ENCODE results near the gene ZNF273. TPM values are rescaled to one million over a fixed set of nuclear protein-coding genes. Genes with fewer than 3 reads are reported as not detected.
"Not testable (repeated sequence)": the region's sequence is repeated elsewhere in the genome, so short reads cannot be mapped to it uniquely, and the experiment has no call there.

Gene ZNF273
- total RNA-seq, result 6.0 TPM

DNA sequence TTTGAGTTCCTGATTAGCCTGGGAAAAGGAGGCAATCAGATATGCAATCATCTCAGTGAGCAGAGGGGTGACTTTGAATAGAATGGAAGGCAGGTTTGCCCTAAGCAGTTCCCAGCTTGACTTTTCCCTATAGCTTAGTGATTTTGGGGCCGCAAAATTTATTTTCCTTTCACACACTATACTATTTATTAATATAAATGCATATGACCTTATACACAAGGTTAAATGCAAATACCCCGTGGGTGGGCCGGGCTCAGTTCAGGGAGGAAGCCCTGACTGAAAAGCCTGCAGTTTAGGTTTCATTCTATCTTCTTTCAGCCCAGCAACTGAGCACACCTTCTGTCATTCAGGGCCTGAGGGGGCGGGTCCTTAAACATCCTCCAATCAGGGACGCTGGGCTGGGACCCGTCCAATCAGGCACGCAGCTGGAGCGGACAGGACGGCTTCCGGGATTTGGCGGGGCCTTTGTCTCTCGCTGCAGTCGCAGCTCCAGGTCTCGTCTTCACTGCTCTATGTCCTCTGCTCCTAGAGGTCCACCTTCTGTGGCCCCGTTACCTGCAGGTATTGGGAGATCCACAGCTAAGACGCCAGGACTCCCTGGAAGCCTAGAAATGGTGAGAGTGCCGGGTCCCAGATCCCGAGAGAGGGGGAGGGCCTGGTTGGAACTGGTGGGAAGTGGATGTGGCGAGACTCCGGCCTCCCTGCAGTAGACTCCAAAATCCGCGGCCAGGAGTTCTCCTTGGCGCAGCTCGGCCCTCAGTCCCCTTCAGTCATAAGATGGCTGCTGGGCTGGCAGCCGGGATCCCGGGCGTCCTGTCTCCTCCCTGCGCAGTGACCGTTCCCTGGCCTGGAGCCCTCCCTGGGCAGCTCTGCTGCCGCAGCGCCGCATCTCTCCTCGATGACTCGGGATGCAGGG lies at the start of gene ZNF273:
Gene ZNF273, plus strand, starts transcription at position 468 of the 916 bp plus-strand sequence. Its CDS starts 45 bp downstream, at position 513.
- peak; percentile 99 for ATAC-seq

DNA sequence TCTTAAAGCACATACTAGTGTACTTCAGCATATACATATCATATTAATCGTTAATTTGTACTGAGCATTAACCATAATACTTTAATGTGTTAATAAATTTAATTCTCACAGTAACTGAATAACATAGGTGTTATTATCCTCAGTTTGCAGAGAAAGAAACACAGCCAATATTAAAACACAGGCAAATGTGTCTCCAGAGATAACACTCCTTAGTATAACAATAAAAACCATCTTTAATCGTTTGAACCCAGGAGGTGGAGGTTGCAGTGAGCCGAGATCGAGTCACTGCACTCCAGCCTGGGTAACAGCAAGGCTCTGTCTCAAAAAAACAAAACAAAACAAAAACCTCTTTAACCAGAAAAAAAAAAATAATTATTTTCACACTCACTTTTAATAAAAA lies 49.4 kb upstream of the ZNF273 start:
- no peak for ATAC-seq

DNA sequence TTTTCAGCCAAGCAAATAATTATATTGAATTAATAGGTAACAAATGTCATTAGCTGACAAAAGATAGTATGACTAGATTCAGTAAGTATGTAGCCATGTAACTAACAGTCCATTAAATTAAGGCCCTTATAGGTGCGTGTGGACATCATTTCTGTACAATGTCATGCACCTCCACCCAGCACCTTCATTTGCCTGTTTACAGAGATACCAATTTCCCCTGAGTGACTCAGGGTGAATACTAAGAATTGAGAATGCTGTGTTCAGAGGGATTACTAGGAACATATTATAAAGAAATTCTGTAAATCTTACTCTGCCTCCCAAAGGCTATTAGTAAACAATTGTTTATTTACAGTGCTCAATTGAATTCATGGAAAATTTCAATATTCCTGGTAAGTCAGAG lies 48.1 kb upstream of the ZNF273 start:
- no peak for ATAC-seq

DNA sequence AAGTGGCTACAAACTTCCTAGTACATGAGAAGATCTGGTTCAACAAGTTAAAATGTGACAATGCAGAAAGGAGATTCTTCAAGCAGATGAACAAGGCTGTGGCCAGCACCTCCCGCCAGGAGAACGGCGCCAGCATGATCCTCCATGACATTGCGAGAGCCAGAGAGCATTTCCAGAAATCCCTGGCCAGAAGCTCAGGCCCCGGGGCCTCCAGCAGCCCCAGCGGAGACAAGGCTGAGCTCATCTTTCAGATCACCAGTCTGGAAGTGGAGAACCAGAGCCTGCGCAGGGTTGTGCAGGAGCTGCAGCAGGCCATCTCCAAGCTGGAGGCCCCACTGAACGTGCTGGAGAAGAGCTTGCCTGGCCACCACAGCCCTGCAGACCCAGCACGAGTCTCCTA lies 40.1 kb upstream of the ZNF273 start:
- no peak for ATAC-seq

DNA sequence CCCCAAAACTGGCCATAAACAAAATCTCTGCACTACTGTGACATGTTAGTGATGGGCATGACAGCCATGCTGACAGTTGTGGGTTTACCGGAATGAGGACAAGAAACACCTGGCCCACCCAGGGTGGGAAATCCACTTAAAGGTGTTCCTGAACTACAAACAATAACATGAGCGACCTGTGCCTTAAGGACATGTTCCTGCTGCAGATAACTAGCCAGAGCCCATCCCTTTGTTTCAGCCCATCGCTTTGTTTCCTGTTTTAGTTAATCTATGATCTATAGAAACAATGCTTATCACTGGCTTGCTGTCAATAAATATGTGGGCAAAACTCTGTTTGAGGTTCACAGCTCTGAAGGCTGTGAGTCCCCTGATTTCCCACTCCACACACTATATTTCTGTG lies 39.5 kb upstream of the ZNF273 start:
- ATAC-seq, result not testable (repeated sequence)

DNA sequence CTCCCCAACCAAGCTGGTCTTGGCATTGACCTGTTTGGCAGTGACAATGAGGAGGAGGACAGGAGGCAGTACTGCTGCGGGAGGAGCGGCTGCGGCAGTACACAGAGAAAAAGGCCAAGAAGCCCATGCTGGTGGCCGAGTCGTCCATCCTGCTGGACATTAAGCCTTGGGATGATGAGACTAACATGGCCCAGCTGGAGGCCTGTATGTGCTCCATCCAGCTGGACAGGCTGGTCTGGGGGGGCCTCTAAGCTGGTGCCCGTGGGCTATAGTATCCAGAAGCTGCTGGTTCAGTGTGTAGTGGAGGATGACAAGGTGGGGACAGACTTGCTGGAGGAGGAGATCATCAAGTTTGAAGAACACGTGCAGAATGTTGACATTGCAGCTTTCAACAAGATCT lies 39.1 kb upstream of the ZNF273 start:
- ATAC-seq, result no peak

DNA sequence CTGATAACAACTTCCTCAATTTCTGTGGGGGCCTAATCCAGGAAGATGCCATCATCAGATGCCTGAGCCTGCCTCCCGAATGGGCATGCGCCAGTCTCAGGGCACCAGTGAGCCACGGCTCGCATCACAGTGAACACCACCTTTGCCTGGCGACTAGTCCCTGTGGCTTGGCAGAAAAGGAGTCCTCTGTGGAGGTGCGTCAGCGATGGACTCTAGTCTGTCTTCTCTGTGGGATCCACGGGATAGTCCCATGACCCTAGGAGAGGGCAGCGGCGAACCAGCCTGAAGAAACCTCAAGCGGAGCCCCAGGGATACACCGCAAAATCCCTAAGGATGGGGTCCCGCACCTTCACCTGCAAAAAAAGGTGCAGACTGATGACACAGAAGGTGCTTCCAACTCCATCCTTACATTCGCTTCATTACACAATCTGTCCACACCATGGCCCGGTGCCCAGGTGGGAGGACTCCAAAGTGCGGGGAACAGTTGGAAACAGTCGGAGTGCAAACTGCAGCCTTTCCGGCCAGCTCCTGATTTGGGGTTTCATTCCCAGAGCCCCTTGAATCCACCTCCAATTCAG lies 35.1 kb upstream of the ZNF273 start:
- ATAC-seq, result no peak

DNA sequence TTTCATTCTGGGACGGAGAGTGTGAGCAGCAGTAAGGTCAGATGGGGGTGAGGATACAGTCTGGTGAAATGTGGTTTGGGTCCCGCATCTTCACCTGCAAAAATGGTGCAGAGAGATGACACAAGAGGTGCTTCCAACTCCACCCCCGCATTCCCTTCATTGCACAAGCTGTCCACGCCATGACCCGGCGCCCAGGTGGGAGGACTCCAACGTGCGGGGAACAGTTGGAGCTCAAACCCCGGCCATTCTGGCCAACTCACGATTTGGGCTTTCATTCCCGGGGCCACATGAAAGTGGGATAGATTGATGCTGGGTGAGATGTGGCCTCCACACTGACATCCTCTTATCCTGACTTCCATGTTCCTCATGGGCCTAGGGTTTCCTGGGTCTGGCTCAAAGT lies 34.6 kb upstream of the ZNF273 start:
- ATAC-seq, result no peak

DNA sequence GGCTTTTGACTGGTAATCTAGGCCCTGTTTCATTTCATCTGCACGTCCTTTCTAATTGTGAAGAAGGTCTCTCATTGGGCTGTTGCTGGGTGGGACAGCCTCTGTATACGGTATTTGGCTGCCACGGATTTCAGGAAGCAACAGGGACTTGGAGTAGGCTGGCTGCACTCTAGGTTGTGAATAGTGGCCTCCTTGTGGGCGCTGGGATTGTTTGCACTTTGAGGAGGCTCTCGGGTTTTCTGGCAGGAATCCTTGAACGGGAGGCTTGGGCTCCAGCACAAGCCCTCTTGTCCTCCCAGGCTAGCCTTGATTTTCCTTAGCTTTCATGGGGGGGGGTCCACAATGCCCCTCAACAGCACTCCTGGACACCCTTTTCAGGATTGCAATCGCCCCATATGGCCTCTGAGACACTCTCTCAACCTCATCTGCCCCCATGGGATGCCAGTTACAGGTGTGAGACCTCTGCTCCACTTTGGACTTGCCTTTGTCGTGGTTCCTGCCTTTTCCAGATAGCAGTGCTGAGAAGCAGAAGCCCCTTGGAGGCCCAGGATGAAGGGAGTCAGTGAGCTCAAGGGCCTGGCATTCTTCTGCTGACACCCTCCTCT lies 33.9 kb upstream of the ZNF273 start:
- ATAC-seq, result no peak

DNA sequence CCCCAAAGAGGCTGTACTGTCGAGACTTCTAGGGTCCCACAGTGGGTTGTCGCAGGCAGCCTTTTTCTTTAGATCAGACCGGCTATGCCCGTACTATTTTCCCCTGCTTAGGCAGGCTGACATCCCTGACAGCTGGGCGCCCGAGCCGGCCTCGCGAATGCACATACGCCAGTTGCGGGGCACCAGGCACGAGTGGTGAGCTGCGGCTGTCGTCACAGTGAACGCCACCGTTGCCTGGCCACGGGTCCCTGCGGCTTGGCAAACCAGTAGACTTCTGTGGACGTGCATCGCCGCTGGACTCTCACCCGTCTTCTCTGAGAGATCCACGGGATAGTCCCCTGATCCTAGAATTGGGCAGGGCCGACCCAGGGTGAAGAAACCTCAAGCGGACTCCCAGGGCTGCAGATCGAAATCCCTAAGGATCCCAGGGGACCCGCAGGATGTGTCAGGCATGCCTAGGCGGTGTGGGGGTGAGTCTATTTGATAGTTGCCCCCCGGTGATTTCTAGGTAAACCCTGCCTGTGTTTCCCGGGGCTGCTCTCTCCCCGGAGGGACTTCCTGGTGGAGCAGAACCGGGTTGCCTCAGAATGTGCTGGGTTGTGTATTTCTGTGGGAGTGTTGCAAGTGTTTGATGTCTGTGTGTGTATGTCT lies 33.0 kb upstream of the ZNF273 start:
- no peak for ATAC-seq

DNA sequence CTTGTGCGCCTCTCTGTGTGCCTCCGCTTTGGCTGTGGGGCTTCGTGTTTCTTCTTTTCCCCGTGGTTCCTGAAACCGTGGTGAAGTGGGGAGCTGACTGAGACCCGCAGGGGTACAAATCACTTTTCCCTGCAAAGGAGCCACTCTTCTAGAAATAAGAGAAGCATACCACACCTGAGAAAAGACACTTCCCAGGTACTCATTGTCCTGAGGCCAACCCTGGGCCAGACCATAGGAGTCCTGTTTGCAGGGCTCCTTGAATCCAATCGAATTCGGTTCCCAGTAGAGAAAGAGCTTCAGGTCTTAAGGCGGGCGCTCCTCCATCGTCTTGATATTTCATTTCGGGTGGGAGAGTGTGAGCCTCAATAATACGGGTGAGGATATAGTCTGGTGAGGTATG lies 32.4 kb upstream of the ZNF273 start:
- ATAC-seq, result no peak

DNA sequence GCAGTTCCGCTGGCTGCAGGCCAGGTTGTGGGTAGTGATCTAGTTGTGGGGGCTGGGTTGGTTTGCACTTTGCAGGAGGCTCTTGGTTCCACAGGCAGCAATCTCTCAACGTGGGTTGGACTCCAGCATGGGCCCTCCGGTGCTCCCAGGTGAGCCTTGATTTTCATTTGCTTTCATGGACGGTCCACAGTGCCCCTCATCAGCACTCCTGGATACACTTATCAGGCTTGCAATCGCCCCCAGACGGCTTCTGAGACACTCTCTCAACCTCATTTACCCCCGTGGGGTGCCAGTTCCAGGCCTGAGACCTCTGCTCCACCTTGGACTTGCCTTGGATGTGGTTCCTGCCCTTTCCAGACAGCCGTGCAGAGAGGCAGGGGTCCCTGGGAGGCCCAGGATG lies 31.3 kb upstream of the ZNF273 start:
- ATAC-seq, result no peak

DNA sequence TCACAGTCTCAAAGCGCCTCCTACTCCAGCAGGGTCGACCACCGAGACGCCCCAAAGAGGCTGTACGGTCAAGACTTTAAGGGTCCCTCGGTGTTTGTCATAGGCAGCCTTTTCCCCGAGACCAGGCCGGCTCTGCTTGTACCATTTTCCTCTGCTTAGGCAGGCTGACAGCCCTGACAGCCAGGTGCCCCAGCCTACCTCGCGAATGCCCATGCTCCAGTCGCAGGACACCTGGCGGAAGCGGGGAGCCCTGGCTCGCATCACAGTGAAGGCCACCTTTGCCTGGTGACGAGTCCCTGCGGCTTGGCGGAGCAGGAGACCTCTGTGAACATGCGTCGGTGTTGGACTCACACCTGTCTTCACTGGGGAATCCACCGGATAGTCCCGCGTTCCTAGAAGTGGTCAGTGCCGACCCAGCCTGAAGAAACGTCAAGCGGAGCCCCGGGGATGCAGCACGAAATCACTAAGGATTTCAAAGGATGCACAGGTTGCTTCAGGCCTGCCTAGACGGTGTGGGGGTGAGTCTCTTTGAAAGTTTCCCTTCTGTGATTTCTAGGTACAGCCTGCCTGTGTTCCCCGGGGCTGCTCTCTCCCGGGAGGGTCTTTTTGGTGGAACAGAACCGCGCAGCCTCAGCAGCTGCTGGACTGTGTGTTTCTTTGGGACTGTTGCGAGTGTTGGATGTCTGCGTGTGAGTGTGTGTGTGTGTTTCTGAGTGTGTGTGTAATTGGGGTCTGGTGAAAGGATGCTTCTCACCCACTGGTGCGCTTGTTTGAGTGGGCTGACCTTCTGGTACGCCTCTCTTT lies 30.5 kb upstream of the ZNF273 start:
- ATAC-seq, result no peak

DNA sequence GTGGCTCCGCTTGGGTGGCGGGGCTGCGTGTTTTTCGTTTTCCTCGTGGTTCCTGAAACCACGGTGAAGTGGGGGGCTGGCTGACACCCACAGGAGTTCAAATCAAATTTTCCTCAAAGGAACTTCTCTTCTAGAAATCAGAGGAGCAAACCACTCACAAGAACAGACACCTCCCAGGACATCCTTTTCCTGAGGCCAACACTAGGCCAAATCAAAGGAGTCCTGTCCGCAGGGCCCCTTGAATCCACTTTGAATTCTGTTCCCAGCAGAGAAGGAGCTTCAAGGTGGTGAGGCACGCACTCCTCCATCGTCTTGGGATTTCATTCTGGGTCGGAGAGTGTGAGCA lies 29.9 kb upstream of the ZNF273 start:
- no peak for ATAC-seq

DNA sequence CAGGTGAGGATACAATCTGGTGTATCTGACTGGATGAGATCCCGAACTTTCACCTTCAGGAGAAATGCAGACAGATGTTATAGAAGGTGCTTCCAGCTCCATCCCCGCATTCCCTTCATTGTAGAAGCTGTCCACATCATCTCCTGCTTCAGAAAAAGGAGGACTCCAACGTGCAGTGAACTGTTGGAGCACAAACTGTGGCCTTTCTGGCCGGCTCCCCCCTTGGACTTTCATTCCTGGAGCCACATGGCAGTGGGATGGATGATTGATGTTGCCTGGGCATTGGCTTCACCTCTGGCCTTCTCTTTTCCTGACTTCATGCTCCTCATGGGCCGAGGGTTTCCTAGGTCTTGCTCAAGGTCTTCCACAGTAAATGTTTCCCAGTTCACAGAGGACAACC lies 29.6 kb upstream of the ZNF273 start:
- no peak for ATAC-seq

DNA sequence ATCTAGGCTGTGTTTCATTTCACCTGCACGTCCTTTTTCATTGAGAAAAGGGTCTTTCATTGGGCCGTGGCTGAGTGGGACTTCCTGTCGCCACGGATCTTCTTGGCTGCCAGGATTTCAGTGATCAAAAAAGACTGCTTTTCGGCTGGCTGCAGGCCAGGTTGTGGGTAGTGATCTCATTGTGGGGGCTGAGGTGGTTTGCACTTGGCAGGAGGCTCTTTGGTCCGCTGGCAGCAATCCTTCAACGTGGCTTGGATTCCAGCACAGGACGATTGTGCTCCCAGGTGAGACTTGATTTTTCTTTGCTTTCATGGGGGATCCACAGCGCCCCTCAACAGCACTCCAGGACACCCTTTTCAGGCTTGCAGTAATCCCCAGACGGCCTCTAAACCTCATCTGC lies 29.0 kb upstream of the ZNF273 start:
- ATAC-seq, result no peak

DNA sequence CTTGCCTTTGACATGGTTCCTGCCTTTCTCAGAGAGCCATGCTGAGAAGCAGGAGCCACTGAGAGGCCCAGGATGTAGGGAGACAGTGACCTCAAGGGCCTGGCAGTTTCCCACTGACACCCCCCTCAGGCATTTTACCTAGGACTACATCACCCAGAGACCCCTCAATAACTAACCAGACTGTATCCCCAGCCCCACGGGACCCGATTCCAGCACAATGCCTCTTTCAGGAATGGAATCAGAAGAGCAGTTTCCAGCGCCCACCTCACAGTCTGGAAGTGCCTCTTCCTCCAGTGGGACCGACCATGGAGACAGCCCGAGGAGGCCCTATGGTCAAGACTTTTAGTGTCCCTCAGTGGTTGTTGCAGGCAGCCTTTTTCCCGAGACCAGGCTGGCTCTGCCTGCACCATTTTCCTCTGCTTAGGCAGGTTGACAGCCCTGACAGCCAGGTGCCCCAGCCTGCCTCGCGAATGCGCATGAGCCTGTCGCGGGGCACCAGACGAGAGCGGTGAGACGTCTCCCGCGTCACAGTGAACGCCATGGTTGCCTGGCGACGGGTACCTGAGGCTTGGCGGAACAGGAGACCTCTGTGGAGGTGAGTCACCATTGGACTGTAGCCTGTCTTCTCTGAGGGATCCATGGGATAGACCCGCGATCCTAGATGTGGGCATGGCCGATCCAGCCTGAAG lies 28.4 kb upstream of the ZNF273 start:
- no peak for ATAC-seq

DNA sequence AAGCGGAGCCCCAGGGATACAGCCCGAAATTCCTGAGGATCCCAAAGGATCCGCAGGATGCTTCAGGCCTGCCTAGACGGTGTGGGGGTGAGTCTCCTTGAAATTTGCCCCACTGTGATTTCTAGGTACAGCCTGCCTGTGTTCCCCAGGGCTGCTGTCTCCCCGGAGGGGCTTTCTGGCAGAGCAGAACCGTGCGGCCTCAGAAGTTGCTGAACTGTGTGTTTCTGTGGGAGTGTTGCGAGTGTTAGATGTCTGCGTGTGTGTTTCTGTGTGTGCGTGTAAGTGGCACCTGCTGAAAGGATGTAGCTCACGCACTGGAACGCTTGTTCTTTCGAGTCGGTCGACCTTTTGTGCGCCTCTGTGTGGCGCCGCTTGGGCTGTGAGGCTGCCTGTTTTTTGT lies 27.8 kb upstream of the ZNF273 start:
- ATAC-seq, result no peak

DNA sequence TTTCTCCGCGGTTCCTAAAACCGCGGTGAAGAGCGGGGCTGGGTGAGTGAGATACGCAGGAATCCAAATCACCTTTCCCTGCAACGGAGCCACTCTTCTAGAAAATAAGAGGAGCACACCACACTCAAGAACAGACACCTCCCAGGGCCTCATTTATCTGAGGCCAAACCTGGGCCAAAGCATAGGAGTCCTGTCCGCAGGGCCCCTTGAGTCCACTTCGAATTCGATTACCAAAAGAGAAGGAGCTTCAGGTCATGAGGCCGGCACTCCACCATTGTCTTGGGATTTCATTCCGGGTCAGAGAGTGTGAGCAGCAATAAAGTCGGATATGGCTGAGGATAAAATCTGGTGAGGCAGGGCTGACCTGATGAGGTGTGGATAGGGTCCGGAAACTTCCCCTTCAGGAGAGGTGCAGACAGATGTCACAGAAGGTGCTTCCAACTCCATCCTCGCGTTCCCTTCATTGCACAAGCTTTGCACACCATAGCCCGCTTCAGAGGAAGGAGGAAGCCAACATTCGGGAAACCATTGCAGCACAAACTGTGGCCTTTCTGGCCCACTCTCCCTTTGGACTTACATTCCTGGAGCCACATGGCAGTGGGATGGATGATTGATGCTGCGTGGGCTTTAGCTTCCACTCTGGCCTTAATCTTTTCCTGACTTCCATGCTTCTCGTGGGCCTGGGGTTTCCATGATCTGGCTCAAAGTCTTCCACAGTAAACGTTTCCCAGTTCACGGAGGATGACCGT lies 27.2 kb upstream of the ZNF273 start:
- ATAC-seq, result no peak

DNA sequence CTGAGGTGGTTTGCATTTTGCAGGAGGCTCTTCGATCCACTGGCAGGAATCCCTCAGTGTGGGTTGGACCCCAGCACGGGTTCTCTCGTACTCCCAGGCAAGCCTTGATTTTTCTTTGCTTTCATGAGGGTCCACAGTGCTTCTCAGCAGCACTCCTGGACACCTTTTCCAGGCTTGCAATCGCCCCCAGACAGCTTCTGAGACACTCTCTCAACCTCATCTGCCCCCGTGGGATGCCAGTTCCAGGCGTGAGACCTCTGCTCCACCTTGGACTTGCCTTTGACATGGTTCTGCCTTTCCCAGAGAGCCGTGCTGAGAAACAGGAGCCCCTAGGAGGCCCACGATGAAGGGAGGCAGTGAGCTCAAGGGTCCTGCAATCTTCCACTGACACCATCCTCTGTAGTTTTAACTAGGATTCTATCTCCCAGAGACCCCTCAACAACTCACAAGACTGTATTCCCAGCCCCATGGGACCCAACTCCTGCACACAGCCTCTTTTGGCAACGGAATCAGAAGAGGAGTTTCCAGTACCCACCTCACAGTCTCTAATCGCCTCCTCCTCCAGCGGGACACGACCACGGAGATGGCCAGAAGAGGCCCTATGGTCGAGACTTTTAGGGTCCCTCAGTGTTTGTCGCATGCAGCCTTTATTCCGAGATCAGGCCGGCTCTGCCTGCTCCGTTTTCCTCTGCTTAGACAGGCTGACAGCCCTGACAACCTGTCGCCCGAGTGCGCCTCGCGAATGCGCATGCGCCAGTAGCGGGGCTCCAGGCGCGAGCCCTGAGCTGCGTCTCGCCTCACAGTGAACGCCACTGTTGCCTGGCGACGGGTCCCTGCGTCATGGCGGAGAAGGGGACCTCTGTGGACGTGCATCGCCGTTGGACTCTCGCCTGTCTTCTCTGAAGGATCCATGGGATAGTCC lies 26.0 kb upstream of the ZNF273 start:
- ATAC-seq, result peak; percentile 33
